ENCODE measurements around the gene RAPGEF3.

The RAPGEF3 gene

GRCh38 chr12:47741340-47741703 lies 17.4 kb downstream of the RAPGEF3 start:
- DNase-seq: no peak

- DNase-seq: no peak
Observed at GRCh38 chr12:47740606-47741339, 17.9 kb downstream of the RAPGEF3 start.

- DNase-seq: no peak
Observed at GRCh38 chr12:47739979-47740378, 18.7 kb downstream of the RAPGEF3 start.

- DNase-seq: no peak
Observed at GRCh38 chr12:47739297-47739696, 19.4 kb downstream of the RAPGEF3 start.

GRCh38 chr12:47737936-47738594 lies 20.6 kb downstream of the RAPGEF3 start:
- no peak for DNase-seq

GRCh38 chr12:47736877-47737676 lies 21.6 kb downstream of the RAPGEF3 start:
- DNase-seq: no peak

- no peak for DNase-seq
Observed at GRCh38 chr12:47736216-47736615, 22.5 kb downstream of the RAPGEF3 start.

- DNase-seq: no peak
Observed at GRCh38 chr12:47735649-47736048, 23.0 kb downstream of the RAPGEF3 start.

- DNase-seq: no peak
Observed at GRCh38 chr12:47734725-47735480, 23.8 kb downstream of the RAPGEF3 start.

- DNase-seq: no peak
Observed at GRCh38 chr12:47733142-47733541, 25.5 kb downstream of the RAPGEF3 start.

- no peak for DNase-seq
Observed at GRCh38 chr12:47732504-47732903, 26.2 kb downstream of the RAPGEF3 start.

- no peak for DNase-seq
Observed at GRCh38 chr12:47731723-47732122, 27.0 kb downstream of the RAPGEF3 start.

GRCh38 chr12:47730341-47730744 lies 28.3 kb downstream of the RAPGEF3 start:
- DNase-seq: no peak

GRCh38 chr12:47729233-47729632 lies 29.4 kb downstream of the RAPGEF3 start:
- no peak for DNase-seq

- no peak for DNase-seq
Observed at GRCh38 chr12:47725893-47726292, 32.8 kb downstream of the RAPGEF3 start.

- no peak for DNase-seq
Observed at GRCh38 chr12:47725091-47725772, 33.4 kb downstream of the RAPGEF3 start, which contains the start of gene ENDOU. ENDOU (minus strand) TSS chr12:47725490; CDS start chr12:47725413, 77 bp downstream.

- no peak for DNase-seq
Observed at GRCh38 chr12:47722941-47723631, 35.6 kb downstream of the RAPGEF3 start.

- no peak for DNase-seq
Observed at GRCh38 chr12:47722136-47722834, 36.4 kb downstream of the RAPGEF3 start.

GRCh38 chr12:47721431-47721973 lies 37.2 kb downstream of the RAPGEF3 start:
- DNase-seq: no peak

- DNase-seq: no peak
Observed at GRCh38 chr12:47718531-47718930, 40.1 kb downstream of the RAPGEF3 start.

All from NCI-H187 treated with DMSO at 0.1 percent for 48 hours (cell line).